NCI-H187 treated with DMSO at 0.1 percent for 48 hours (cell line): ENCODE data around the gene GANC.
"Not testable (repeated sequence)": the region's sequence is repeated elsewhere in the genome, so short reads cannot be mapped to it uniquely, and the experiment has no call there.

ENCODE experiments used
- DNase-seq: peaks from one replicate; lab custom pipeline; 2025; lab: John Stamatoyannopoulos, UW

The GANC gene, protein sequence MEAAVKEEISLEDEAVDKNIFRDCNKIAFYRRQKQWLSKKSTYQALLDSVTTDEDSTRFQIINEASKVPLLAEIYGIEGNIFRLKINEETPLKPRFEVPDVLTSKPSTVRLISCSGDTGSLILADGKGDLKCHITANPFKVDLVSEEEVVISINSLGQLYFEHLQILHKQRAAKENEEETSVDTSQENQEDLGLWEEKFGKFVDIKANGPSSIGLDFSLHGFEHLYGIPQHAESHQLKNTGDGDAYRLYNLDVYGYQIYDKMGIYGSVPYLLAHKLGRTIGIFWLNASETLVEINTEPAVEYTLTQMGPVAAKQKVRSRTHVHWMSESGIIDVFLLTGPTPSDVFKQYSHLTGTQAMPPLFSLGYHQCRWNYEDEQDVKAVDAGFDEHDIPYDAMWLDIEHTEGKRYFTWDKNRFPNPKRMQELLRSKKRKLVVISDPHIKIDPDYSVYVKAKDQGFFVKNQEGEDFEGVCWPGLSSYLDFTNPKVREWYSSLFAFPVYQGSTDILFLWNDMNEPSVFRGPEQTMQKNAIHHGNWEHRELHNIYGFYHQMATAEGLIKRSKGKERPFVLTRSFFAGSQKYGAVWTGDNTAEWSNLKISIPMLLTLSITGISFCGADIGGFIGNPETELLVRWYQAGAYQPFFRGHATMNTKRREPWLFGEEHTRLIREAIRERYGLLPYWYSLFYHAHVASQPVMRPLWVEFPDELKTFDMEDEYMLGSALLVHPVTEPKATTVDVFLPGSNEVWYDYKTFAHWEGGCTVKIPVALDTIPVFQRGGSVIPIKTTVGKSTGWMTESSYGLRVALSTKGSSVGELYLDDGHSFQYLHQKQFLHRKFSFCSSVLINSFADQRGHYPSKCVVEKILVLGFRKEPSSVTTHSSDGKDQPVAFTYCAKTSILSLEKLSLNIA (N-terminal part only)

DNA sequence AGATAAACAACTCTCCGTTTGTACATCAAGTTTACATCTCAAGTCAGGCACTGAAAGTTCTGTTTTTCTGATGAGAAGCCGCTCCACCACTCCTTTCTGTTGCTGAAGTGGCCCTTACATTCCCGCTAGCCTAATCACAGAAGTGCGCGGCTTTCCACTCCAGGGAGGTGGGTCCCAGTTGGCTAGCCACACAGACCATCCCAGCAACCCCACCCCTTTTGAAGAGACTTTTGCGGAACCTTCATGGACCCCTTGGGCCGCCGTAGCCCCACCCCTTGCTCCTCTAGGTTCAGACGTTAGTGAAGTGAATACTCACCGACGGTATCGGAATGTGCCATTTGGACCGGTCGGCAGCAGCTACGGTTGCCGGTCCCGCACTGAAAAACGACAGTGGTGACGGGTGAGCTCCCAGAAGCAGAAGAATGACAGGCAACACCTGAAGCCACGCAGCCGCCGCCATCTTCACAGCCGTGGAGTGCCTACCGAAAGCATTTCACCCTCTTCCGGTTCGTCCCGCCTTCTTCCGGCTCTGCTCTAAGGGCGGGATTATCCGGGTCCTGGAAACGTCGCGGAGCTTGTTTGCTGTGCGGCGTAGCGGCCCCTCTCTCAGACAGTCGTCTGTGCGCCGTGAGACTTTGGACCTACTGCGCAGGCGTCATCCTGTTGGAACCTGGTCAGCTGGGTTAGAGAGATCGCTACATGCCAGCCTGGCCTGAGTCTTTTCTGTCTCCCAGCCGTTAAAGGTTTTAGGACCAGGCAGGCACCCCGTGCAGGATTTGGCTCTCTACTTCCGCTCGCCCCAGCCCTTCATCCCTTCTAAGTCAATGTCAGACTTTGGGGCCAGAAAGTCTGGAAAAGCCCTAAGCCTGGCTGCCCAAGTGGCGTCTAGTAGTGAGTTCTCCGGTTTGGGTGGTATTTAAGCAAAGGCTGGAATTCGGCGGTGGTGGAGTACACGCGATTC lies at the start of gene GANC, which contains the start of gene TMEM87A:
GANC (plus strand) TSS at position 263 of the 961 bp plus-strand sequence. CDS start 1,281 bp downstream, outside the sequence.
TMEM87A (minus strand) TSS at position 495 of the 961 bp plus-strand sequence; CDS start at position 460, 35 bp downstream.
- DNase-seq, result peak; percentile 77

DNA sequence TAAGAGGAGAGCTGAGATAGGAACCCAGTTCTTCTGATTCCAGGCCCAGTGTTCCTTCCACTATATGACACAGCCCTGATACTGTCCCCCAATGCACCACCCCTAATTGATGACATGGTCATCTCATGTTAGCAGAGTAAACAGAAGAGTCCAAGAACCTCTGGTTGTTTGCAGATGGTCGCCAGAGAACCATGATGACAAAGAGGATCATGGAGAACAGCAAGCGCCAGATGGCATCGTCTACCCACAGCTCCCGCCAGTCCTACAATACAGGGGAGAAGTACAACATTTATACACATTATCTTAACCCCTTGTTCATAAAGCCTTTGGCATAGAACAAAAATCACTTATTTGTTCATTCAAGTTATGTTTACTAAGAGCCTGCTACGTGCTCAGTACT lies 46.4 kb upstream of the GANC start:
- no peak for DNase-seq

DNA sequence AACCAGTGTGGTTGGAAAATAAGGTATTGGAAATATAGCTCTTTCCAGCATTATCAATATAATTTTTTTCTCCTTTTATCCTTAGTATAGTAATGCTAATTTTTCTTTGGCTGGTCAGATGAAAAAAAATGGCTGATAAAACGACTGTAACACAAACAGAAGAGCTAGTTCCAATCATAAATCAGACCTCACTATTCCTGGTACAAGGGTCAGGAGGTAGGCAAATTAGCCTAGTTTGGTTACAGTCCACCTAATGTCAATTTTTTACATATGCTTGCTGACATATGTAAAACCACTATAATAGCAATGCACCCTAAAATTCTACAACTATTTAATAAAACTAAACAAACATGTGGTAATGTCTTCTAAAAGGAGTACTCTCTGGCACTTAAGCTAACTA lies 45.0 kb upstream of the GANC start:
- DNase-seq, result no peak

- not testable (repeated sequence) for DNase-seq
Measured at GRCh38 chr15:42228981-42229380, 44.0 kb upstream of the GANC start.

DNA sequence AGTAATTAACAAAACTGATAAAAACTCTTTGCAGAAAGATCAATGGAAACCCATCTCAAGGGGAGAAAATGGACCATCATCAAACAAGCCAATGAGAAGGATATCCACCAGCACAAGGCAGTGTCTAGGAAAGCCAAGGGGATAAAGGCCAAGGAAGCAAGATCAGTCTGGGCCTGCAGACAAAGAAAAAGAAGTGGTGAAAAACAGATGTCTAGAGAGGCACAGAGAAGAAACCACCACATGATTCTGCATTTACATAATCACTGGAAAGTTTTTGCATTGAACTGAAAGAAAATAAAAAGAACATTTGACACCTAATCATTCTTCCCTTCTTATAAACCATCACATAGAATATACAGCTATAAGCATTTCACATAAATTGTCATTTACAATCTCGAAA lies 41.9 kb upstream of the GANC start:
- no peak for DNase-seq

GRCh38 chr15:42232606-42233005 lies 40.4 kb upstream of the GANC start:
- no peak for DNase-seq

DNA sequence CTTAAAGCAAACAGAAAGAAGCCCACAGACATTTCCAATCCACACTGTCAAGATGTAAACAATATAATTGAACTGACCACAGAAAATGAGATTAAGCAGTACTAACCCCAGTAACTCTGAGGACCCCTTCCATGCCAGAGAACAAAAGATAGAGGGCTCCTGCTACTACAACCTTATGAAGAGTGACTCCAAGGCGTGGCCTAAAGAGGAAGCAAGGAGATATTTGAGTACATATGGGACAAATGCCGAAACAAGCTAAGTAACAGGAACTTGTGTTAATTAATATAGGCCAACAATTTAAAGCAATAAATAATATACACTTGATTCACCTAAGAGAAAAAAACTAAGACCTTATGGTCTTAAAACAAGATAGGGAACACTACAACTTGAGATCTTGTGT lies 39.9 kb upstream of the GANC start:
- no peak for DNase-seq

DNA sequence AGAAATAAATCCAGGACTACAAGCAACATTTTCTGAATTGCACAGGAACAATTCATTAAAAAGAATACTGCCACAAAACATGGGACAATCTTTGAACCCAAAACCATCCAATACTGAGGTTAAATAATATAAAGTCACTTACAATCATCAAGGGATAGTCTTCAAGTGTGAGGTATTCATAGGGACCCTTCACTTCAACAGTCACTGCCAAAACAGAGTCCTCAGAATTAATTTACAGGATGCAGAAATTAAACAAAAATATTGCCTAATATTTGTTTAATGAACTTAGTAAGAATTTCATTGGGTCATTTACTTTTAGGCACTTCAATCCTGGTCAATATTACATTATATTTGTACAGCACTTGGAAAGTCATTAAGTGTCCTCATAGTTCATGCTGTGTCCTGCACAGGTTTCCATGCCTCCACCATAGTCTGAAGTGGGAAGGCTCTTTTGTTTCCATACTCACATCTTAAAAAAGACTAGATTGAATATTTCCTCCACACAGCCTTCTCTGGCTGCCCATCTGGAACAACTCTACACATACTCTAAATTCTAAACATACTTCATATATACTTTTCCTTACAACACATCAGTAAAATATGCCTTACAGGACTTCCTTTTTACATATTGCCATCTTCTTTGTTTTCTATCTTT lies 33.3 kb upstream of the GANC start:
- no peak for DNase-seq

DNA sequence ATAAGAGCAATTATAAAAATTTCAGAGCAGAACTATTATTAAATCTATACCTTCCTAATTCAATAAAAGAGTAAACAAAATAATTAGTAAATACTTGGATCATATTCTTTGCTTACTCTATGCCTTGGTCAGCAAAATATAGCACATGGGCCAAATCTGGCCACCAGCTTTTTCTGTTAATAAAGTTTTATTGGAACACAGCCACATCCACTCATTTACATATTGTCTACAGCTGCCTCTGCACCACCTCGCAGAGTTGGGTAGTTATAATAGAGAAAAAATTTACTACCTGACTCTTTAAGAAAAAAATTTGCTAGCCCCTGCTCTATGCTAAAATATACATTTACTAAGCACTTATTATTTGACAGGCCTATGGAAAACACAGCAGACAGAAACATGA lies 32.2 kb upstream of the GANC start:
- DNase-seq, result no peak

GRCh38 chr15:42253300-42253699 lies 19.7 kb upstream of the GANC start:
- DNase-seq, result no peak

DNA sequence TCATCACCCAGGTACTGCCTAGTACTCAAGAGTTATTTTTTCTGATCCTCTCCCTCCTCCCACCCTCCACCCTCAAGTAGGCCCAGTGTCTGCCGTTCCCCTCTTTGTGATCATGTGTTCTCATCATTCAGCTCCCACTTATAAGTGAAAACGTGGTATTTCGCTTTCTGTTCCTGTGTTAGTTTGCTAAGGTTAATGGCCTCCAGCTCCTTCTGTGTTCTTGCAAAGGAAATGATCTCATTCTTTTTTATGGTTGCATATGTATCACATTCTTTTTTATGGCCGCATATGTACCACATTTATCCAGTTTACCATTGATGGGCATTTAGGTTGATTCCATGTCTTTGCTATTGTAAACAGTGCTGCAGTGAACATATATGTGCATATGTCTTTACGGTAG lies 8.2 kb upstream of the GANC start:
- no peak for DNase-seq

DNA sequence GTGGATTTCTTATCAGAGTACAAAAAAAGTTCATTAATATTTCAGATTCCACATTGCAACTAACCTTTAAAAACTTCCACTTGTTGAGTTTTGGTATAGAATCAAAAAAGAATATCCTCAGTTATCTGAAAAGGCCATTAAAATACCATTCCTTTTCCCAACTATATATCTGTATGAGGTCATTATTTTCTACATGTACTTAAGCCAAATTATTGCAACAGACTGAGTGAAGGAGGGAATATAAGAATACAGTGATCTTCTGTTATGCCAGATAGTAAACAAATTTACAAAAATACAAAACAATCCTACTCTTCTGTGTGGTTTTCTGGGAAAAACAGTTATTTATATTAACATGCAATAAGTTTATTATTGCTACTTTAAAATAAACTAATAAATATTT lies 5.7 kb upstream of the GANC start:
- DNase-seq, result no peak

GRCh38 chr15:42270551-42270950 lies 2.5 kb upstream of the GANC start:
- no peak for DNase-seq

GRCh38 chr15:42270996-42271395 lies 2.0 kb upstream of the GANC start:
- DNase-seq, result no peak

GRCh38 chr15:42273900-42274701 lies 1.1 kb downstream of the GANC start:
- no peak for DNase-seq

GRCh38 chr15:42274702-42274989 lies 1.6 kb downstream of the GANC start:
- DNase-seq, result no peak

DNA sequence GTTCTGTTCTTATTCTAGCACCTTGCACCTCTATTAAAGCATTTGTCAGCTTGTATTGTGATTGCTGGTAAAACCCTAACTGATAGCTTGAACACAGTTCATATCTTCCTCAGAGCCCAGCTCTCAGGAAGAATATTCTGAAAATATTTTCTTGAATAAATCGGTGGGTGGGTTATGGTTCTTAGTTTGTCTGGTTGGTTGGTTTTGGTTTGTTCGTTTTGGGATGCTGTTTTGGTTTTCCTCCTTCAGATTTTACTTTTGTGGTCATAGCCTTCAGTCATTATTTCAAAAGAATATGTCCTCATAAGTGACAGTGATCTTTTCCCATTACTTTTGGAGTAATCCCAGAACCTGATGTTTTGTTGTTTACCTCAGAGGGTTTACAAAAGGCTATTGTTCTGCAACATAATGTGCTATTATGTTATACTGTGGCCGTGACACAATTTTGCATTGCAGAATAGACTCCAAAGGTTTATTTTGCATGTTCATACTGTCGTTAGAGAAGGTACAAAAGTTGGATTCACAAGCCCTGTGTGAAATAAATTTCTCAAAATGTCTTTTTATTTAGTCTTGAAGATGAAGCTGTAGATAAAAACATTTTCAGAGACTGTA lies 2.9 kb downstream of the GANC start:
- no peak for DNase-seq

- DNase-seq, result no peak
Measured at GRCh38 chr15:42276762-42277161, 3.8 kb downstream of the GANC start.

DNA sequence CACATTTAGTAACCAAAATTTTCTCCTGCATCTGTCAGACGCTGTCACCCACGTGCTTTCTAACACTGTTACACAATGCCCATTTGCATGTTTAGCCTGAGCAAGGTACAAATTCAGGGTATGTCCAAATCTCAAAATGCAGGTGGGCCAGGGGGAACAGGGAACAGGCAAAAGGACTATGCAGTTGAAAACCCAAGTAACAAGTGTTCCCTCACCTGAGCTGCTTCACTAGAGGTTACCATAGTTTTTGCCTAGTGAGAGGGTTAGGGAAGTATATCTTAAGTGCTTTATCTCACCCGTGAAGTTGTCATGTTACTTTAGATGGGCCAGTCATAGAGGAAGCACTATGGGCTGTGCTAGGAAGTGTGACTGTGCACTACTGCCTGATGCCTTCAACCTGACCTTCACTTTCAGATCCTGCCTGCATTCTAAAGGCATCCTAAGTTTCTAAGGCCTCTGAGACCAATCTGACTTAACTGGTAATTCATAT lies 6.3 kb downstream of the GANC start:
- DNase-seq, result no peak

- no peak for DNase-seq
Measured at GRCh38 chr15:42282344-42282743, 9.3 kb downstream of the GANC start.
